Stomach (tissue), 9 donors: ENCODE data around the gene CREBL2. TPM values are rescaled to one million over a fixed set of nuclear protein-coding genes. Genes with fewer than 3 reads are reported as not detected.

Experiments
- DNase-seq, 2 donors: peaks; one replicate each; pipeline versions ENCODE4 v3.0.0 to v3.0.0-alpha.2; 2013 to 2019
- H3K27ac ChIP-seq, 5 donors: fragments of 200-600 bp in 4 of 5; sonication (generic) in 4 of 5; one replicate each; pipeline ENCODE4 v1.5.1; 2013 to 2019; ENCODE audit warnings: mild to moderate bottlenecking in 1 of 5, moderate library complexity in 1 of 5
- H3K27me3 ChIP-seq, 3 donors: fragments of 200-600 bp; sonication (generic); one replicate each; pipeline ENCODE4 v1.5.1; 2017 to 2019; ENCODE audit warnings: mixed run types in 1 of 3
- H3K36me3 ChIP-seq, 4 donors: fragments of 200-600 bp; sonication (generic); 1 replicate in 3 of 4; 2 replicates in 1 of 4; pipeline ENCODE4 v1.5.1; 2016 to 2019
- H3K4me1 ChIP-seq, 4 donors: fragments of 200-600 bp; sonication (generic); one replicate each; pipeline ENCODE4 v1.5.1; 2016 to 2019
- H3K4me3 ChIP-seq, 4 donors: fragments of 200-600 bp; sonication (generic) in 3 of 4; one replicate each; pipeline ENCODE4 v1.5.1; 2016 to 2019; ENCODE audit warnings: mild to moderate bottlenecking in 1 of 4
- H3K9me3 ChIP-seq, 4 donors: fragments of 200-600 bp; sonication (generic); one replicate each; pipeline ENCODE4 v1.5.1; 2016 to 2019
- EP300 ChIP-seq: sonication (generic); formaldehyde crosslinking; IDR thresholded peaks from one replicate; pipeline ENCODE4 v1.6.1; 2017; ENCODE audit warnings: antibody characterized with exemption
- POLR2A ChIP-seq, 4 donors: fragments of 450-650 bp; IDR thresholded peaks; one replicate each; pipeline ENCODE4 v1.6.1; 2016; ENCODE audit warnings: antibody characterized with exemption in 4 of 4, control low read depth in 2 of 4, mild to moderate bottlenecking in 1 of 4, moderate library complexity in 1 of 4
- POLR2AphosphoS5 ChIP-seq, 3 donors: sonication (generic); formaldehyde crosslinking; IDR thresholded peaks; one replicate each; pipeline ENCODE4 v1.6.1; 2016; ENCODE audit warnings: antibody characterized with exemption in 3 of 3
- WGBS, 5 donors: extraction: QIAGEN DNeasy Blood & Tissue Kit in 3 of 5; methylation state at CpG; one replicate each; pipeline versions ENCODE4 v1.1.5 to v1.1.7; 2013 to 2018; 5-methylcytosine and 5-hydroxymethylcytosine counted together
- intact Hi-C: fragments of 100-400 bp; cut with DNase I; formaldehyde crosslinking; loops from one replicate; pipeline ENCODE4 v1.15.1; 2023; ENCODE audit warnings: low total_unique reads
- polyA plus RNA-seq, 3 donors: library from polyadenylated mRNA; stranded (reverse); fragments of 200-250 nt; gene quantifications; one replicate each; pipeline ENCODE4 v1.2.3, GENCODE V29; 2013
- total RNA-seq, 5 donors: library from RNA; depleted of rRNA; stranded (reverse); fragments of >200 nt; gene quantifications; one replicate each; pipeline versions ENCODE4 v1.1.0 to v1.2.3, GENCODE V29; 2014 to 2016
- TF ChIP-seq, protein P1 (sequence below), 7 experiments: fragments of 450-650 bp in 4 of 7; fragments of 200-600 bp in 3 of 7; sonication (generic) in 3 of 7; IDR thresholded peaks; one replicate each; pipeline ENCODE4 v1.5.1; 2016 to 2019; ENCODE audit warnings: antibody characterized with exemption in 7 of 7, control low read depth in 2 of 7, mild to moderate bottlenecking in 1 of 7
- donor health status: healthy with polysubstance abuse.
- donor health status: Bipolar disorder and iron deficiency.
- donor health status: healthy.

CREBL2 gene
- total and polyA plus RNA-seq, 8 donors: 8.2 to 42.0 (median 31.8) TPM

DNA sequence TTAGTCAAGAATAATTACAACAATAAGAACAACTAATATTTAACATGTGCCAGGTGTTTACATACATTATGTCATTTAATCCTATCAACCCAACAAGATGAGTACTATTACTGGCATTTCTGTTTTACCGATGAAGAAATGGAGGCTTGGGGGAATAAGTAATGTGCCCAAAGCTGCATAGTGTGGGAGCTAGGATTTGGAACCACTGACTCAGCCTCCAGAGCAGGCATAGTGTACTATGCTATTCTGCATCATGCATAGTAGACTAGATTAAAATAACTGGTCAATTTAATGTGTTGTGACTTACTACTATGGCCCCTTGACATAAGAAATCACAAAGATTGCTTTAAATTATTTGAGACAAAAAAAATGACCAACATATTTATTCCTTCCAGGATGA lies 74.8 kb downstream of the CREBL2 start:
- WGBS, 5 donors: 93 to 100% (median 98%) methylated on average over 1 of the region's 1 CpG
- no peak for TF ChIP-seq POLR2A (IDR thresholded peaks at IDR 0.05)
- TF ChIP-seq, protein P1, sequence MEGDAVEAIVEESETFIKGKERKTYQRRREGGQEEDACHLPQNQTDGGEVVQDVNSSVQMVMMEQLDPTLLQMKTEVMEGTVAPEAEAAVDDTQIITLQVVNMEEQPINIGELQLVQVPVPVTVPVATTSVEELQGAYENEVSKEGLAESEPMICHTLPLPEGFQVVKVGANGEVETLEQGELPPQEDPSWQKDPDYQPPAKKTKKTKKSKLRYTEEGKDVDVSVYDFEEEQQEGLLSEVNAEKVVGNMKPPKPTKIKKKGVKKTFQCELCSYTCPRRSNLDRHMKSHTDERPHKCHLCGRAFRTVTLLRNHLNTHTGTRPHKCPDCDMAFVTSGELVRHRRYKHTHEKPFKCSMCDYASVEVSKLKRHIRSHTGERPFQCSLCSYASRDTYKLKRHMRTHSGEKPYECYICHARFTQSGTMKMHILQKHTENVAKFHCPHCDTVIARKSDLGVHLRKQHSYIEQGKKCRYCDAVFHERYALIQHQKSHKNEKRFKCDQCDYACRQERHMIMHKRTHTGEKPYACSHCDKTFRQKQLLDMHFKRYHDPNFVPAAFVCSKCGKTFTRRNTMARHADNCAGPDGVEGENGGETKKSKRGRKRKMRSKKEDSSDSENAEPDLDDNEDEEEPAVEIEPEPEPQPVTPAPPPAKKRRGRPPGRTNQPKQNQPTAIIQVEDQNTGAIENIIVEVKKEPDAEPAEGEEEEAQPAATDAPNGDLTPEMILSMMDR (IDR thresholded peaks at IDR 0.05): no peak
- TF ChIP-seq POLR2AphosphoS5 (IDR thresholded peaks at IDR 0.05): no peak
- intact Hi-C loops: no loop called here

DNA sequence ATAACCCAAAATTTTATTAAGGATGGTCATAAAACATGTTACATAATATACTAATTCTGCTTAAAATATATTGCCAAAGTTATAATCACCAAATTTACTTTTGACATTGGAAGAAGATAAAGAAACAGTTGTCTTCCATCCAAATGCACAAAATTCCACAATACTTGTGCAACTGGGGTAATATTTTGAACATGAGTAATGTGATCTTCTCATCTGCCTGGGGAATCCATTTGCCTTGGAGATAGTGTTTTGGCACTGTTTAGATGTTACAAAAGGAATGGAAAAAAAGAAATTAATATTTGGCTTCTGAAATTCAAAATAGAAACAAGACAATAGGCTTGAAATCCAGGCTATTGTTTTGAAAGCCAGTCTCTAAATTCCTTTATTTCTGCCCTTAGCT lies 75.2 kb downstream of the CREBL2 start:
- TF ChIP-seq POLR2A (IDR thresholded peaks at IDR 0.05): no peak
- TF ChIP-seq POLR2AphosphoS5 (IDR thresholded peaks at IDR 0.05): no peak
- TF ChIP-seq, protein P1 (IDR thresholded peaks at IDR 0.05): no peak
- TF ChIP-seq EP300: no peak

More for the DNA sequence above, 74.8 kb downstream of the CREBL2 start:
- no peak overlapping the region for H3K27ac ChIP-seq
- no peak overlapping the region for H3K4me3 ChIP-seq
- no peaks in the 10 kb centered on the region for H3K9me3 ChIP-seq
- peaks cover 0 to 6% (median 3%) of the 10 kb centered on the region in 4 donors for H3K4me1 ChIP-seq
- no peaks in the 10 kb centered on the region for H3K36me3 ChIP-seq
- H3K27me3 ChIP-seq: peaks cover 0 to 6% (median 0%) of the 10 kb centered on the region in 3 donors
- DNase-seq: no peak

DNA sequence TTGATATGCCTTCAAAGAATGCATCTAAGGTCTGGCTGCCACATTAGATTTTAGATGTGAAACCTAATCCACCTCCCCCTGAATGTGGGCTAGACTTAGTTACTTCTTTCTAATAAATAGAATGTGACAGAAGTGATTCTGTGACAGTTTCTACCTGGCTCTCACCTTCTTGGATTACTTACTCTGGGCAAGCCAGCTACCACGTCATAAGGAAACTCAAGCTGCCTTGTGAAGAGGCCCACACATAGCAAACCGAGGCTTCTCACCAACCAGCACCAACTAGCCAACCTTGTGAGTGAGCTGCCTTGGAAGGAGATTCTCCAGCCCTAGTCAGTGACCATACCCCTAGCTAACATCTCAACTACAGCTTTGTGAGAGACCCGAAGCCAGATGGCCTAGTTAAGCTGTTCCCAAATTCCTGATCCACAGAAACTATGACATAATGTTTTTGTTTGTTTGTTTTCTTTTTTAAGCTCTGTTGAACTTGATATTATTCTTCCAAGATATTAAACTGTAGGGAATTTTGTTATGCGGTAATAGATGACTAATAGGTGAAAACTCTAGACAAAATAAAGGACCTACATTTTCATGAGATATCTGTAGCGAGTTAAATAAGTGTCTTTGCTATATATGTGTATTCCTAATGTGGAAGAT lies 78.1 kb downstream of the CREBL2 start:
- no peaks in the 10 kb centered on the region for H3K36me3 ChIP-seq
- H3K4me3 ChIP-seq: no peak overlapping the region
- 81 to 87% (median 82%) methylated on average over 5 of the region's 5 CpGs for whole genome bisulfite sequencing, 5 donors
- no peak for DNase-seq
- TF ChIP-seq POLR2A (IDR thresholded peaks at IDR 0.05) (no peak), EP300 (no peak), POLR2AphosphoS5 (IDR thresholded peaks at IDR 0.05) (no peak)
- TF ChIP-seq, protein P1 (IDR thresholded peaks at IDR 0.05): no peak
- intact Hi-C loops: no loop called here
- H3K9me3 ChIP-seq: no peaks in the 10 kb centered on the region
- H3K27me3 ChIP-seq: no peaks in the 10 kb centered on the region
- H3K4me1 ChIP-seq: no peaks in the 10 kb centered on the region
- H3K27ac ChIP-seq: no peak overlapping the region

More for the DNA sequence above, 75.2 kb downstream of the CREBL2 start:
- DNase-seq: no peak
- peaks cover 0 to 6% (median 0%) of the 10 kb centered on the region in 3 donors for H3K27me3 ChIP-seq
- intact Hi-C loops: no loop called here
- peaks cover 0 to 6% (median 3%) of the 10 kb centered on the region in 4 donors for H3K4me1 ChIP-seq
- H3K36me3 ChIP-seq: no peaks in the 10 kb centered on the region
- H3K9me3 ChIP-seq: no peaks in the 10 kb centered on the region
- H3K4me3 ChIP-seq: no peak overlapping the region
- no peak overlapping the region for H3K27ac ChIP-seq

DNA sequence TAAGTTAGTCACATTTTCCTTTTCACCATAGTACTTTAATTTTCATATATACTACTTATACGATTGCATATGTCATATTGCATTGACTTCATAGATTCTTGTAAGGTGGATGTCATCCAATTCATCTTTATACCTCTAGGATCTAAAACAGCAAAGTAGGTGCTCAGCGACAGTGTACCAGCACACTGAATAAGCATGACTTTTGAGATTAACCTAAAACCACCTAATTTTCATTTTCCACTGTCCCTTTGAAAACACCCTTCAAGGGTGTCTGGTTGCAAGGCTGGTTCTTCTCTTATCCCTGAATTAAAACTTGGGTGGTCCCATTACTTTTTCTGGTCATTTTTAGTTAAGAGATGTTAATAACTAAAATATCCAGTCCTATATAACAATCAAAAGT lies 79.9 kb downstream of the CREBL2 start:
- 85 to 97% (median 90%) methylated on average over 2 of the region's 2 CpGs for WGBS, 5 donors

More for the DNA sequence above, 79.9 kb downstream of the CREBL2 start:
- no peak overlapping the region for H3K27ac ChIP-seq
- intact Hi-C loops: no loop called here
- H3K9me3 ChIP-seq: no peaks in the 10 kb centered on the region
- H3K4me3 ChIP-seq: no peak overlapping the region
- DNase-seq: no peak
- no peaks in the 10 kb centered on the region for H3K27me3 ChIP-seq
- no peak for TF ChIP-seq EP300
- TF ChIP-seq, protein P1 (IDR thresholded peaks at IDR 0.05): no peak
- TF ChIP-seq POLR2AphosphoS5 (IDR thresholded peaks at IDR 0.05): no peak
- no peak for TF ChIP-seq POLR2A (IDR thresholded peaks at IDR 0.05)
- H3K36me3 ChIP-seq: no peaks in the 10 kb centered on the region
- H3K4me1 ChIP-seq: peaks cover 0 to 5% (median 0%) of the 10 kb centered on the region in 4 donors
